Liver (tissue), 9 donors: ENCODE data around the gene ISM1. TPM values are rescaled to one million over a fixed set of nuclear protein-coding genes. Genes with fewer than 3 reads are reported as not detected.

Experiments used
- DNase-seq: peaks from one replicate; pipeline ENCODE4 v3.0.0-alpha.2; 2017; ENCODE audit warnings: low spot score
- H3K27ac ChIP-seq, 2 donors: one replicate each; pipeline ENCODE4 v1.7.0; 2013; ENCODE audit warnings: inconsistent platforms in 2 of 2, low read length in 2 of 2, control low read depth in 1 of 2, low read depth in 1 of 2, mild to moderate bottlenecking in 1 of 2
- H3K27me3 ChIP-seq, 4 donors: one replicate each; pipeline versions ENCODE4 v1.6.1 to v1.7.0; 2013; ENCODE audit warnings: low read length in 3 of 4, inconsistent platforms in 1 of 4, mild to moderate bottlenecking in 1 of 4, moderate library complexity in 1 of 4; ENCODE audit not compliant: control insufficient read depth in 4 of 4, insufficient read depth in 4 of 4
- H3K36me3 ChIP-seq, 4 donors: one replicate each; pipeline versions ENCODE4 v1.6.1 to v1.7.0; 2013; ENCODE audit warnings: low read length in 3 of 4, mild to moderate bottlenecking in 3 of 4, low read depth in 1 of 4, moderate library complexity in 1 of 4; ENCODE audit not compliant: control insufficient read depth in 4 of 4, insufficient read depth in 3 of 4
- H3K4me1 ChIP-seq, 4 donors: one replicate each; pipeline versions ENCODE4 v1.6.1 to v1.7.0; 2013; ENCODE audit warnings: low read length in 3 of 4, mild to moderate bottlenecking in 3 of 4, moderate library complexity in 1 of 4; ENCODE audit not compliant: control insufficient read depth in 4 of 4, insufficient read depth in 4 of 4
- H3K4me3 ChIP-seq, 3 donors: one replicate each; pipeline versions ENCODE4 v1.6.1 to v1.7.0; 2013; ENCODE audit warnings: low read length in 3 of 3, control low read depth in 1 of 3, low read depth in 1 of 3, mild to moderate bottlenecking in 1 of 3
- H3K9ac ChIP-seq, 2 donors: one replicate each; pipeline ENCODE4 v1.7.0; 2013; ENCODE audit warnings: low read length in 2 of 2, mild to moderate bottlenecking in 2 of 2, moderate library complexity in 2 of 2, control low read depth in 1 of 2, low read depth in 1 of 2
- H3K9me3 ChIP-seq, 4 donors: one replicate each; pipeline versions ENCODE4 v1.6.1 to v1.7.0; 2013; ENCODE audit warnings: low read length in 3 of 4; ENCODE audit not compliant: control insufficient read depth in 4 of 4
- ATF3 ChIP-seq: IDR thresholded peaks from 2 replicates; pipeline ENCODE4 v1.6.1; 2016; ENCODE audit warnings: antibody characterized with exemption
- CTCF ChIP-seq: fragments of 150-350 bp; IDR thresholded peaks from 2 replicates; pipeline ENCODE4 v1.5.1; 2017; ENCODE audit warnings: improper control_type of control experiment, low read depth, low read length; ENCODE audit not compliant: missing input control
- FOXA1 ChIP-seq: IDR thresholded peaks from 2 replicates; pipeline ENCODE4 v1.6.1; 2016; ENCODE audit warnings: antibody characterized with exemption
- FOXA2 ChIP-seq: IDR thresholded peaks from 2 replicates; pipeline ENCODE4 v1.6.1; 2016; ENCODE audit warnings: antibody characterized with exemption
- GABPA ChIP-seq, 2 donors: IDR thresholded peaks in 1 of 2; conservative IDR thresholded peaks in 1 of 2; 2 replicates each; pipeline ENCODE4 v1.6.1; 2016; ENCODE audit warnings: antibody characterized with exemption in 2 of 2, mild to moderate bottlenecking in 1 of 2, moderate library complexity in 1 of 2
- HNF4A ChIP-seq, 2 donors: conservative IDR thresholded peaks; 2 replicates each; pipeline ENCODE4 v1.6.1; 2016; ENCODE audit warnings: antibody characterized with exemption in 2 of 2, mild to moderate bottlenecking in 2 of 2
- JUND ChIP-seq, 2 donors: IDR thresholded peaks; 2 replicates each; pipeline ENCODE4 v1.6.1; 2016; ENCODE audit warnings: antibody characterized with exemption in 2 of 2
- RAD21 ChIP-seq, 2 donors: IDR thresholded peaks; 2 replicates each; pipeline ENCODE4 v1.6.1; 2016; ENCODE audit warnings: antibody characterized with exemption in 2 of 2, mild to moderate bottlenecking in 2 of 2
- REST ChIP-seq: IDR thresholded peaks from 2 replicates; pipeline ENCODE4 v1.6.1; 2016; ENCODE audit warnings: antibody characterized with exemption, mild to moderate bottlenecking
- RXRA ChIP-seq, 2 donors: IDR thresholded peaks; 2 replicates each; pipeline ENCODE4 v1.6.1; 2017 to 2018; ENCODE audit warnings: antibody characterized with exemption in 2 of 2, mild to moderate bottlenecking in 1 of 2
- ZBTB33 ChIP-seq: IDR thresholded peaks from 2 replicates; pipeline ENCODE4 v1.6.1; 2016; ENCODE audit warnings: antibody characterized with exemption
- WGBS: extraction: QIAGEN DNeasy Blood & Tissue Kit; methylation state at CpG from one replicate; pipeline ENCODE4 v1.1.7; 2013; 5-methylcytosine and 5-hydroxymethylcytosine counted together
- polyA plus RNA-seq, 2 donors: library from polyadenylated mRNA; stranded (reverse) in 1 of 2; unstranded in 1 of 2; fragments of 200-250 nt in 1 of 2; fragments of >200 nt in 1 of 2; fragmentation: Nextera tagmentation in 1 of 2; extraction: Ambion mirVana in 1 of 2; gene quantifications; one replicate each; pipeline versions ENCODE4 v1.2.1 to v1.2.3, GENCODE V29; 2013 to 2015
- total RNA-seq, 2 donors: library from RNA; depleted of rRNA; stranded (reverse); fragments of >200 nt; gene quantifications; one replicate each; pipeline ENCODE4 v1.2.3, GENCODE V29; 2014
- donor health status: healthy.
- donor health status: healthy.
- donor health status: healthy.
- donor health status: healthy.
- donor health status: healthy.

The ISM1 gene
- total and polyA plus RNA-seq, 4 donors, result 0.82 to 6.4 (median 1.2) TPM; not detected in 1

GRCh38 chr20:13276945-13277541, 56.0 kb downstream of the ISM1 start:
- Histone ChIP-seq H3K27ac (no peak overlapping the region), H3K9ac (no peak overlapping the region), H3K9me3 (no peaks in the 10 kb centered on the region), H3K4me3 (no peak overlapping the region), H3K36me3 (peaks cover 0 to under 1% (median 0%) of the 10 kb centered on the region in 4 donors), H3K4me1 (peaks cover 4 to 24% (median 15%) of the 10 kb centered on the region in 4 donors), H3K27me3 (no peaks in the 10 kb centered on the region)
- TF ChIP-seq HNF4A (conservative IDR thresholded peaks at IDR 0.05) (no peak), RAD21 (IDR thresholded peaks at IDR 0.05) (no peak), REST (no peak), CTCF (no peak), FOXA2 (no peak), FOXA1 (no peak), ZBTB33 (no peak), ATF3 (no peak), JUND (IDR thresholded peaks at IDR 0.05) (no peak), GABPA (IDR thresholded peaks at IDR 0.05 in 1 of 2, conservative IDR thresholded peaks at IDR 0.05 in 1 of 2) (no peak)
- DNase-seq, result no peak
- WGBS, result 88% methylated on average over 6 of the region's 6 CpGs

GRCh38 chr20:13277663-13278295, 56.7 kb downstream of the ISM1 start:
- DNase-seq, result no peak
- 95% methylated on average over 9 of the region's 9 CpGs for WGBS
- H3K36me3 ChIP-seq, result peaks cover 0 to 4% (median 0%) of the 10 kb centered on the region in 4 donors
- H3K4me3 ChIP-seq, result no peak overlapping the region
- H3K4me1 ChIP-seq, result peaks cover 4 to 19% (median 13%) of the 10 kb centered on the region in 4 donors
- no peaks in the 10 kb centered on the region for H3K9me3 ChIP-seq
- H3K9ac ChIP-seq, result no peak overlapping the region
- H3K27me3 ChIP-seq, result no peaks in the 10 kb centered on the region
- no peak overlapping the region for H3K27ac ChIP-seq
- TF ChIP-seq RXRA (IDR thresholded peaks at IDR 0.05), result no peak
- TF ChIP-seq CTCF, result no peak
- TF ChIP-seq ZBTB33, result no peak
- no peak for TF ChIP-seq GABPA (IDR thresholded peaks at IDR 0.05 in 1 of 2, conservative IDR thresholded peaks at IDR 0.05 in 1 of 2)
- TF ChIP-seq RAD21 (IDR thresholded peaks at IDR 0.05), result no peak
- no peak for TF ChIP-seq ATF3
- TF ChIP-seq REST, result no peak
- no peak for TF ChIP-seq JUND (IDR thresholded peaks at IDR 0.05)
- no peak for TF ChIP-seq FOXA1
